Astrocyte of the cerebellum (primary cell): ENCODE measurements around the gene PTPRM.

ENCODE experiments used
- DNase-seq: peaks from one replicate; pipeline ENCODE4 v3.0.0-alpha.2; 2011; ENCODE audit warnings: low read depth
- H3K4me3 ChIP-seq: 2 replicates; pipeline ENCODE4 v1.5.1; 2011; ENCODE audit warnings: mild to moderate bottlenecking, low read depth, low read length, moderate library complexity
- in situ Hi-C: cut with HindIII; loops from 2 replicates; pipeline ENCODE4 v1.10.0; 2017; ENCODE audit warnings: low sequenced_read_pairs
- TF ChIP-seq, protein P1 (sequence below): IDR thresholded peaks from 2 replicates; pipeline ENCODE4 v1.5.1; 2012; ENCODE audit warnings: low read length, low read depth, moderate library complexity, mild to moderate bottlenecking; ENCODE audit errors: missing control alignments

Gene PTPRM

DNA sequence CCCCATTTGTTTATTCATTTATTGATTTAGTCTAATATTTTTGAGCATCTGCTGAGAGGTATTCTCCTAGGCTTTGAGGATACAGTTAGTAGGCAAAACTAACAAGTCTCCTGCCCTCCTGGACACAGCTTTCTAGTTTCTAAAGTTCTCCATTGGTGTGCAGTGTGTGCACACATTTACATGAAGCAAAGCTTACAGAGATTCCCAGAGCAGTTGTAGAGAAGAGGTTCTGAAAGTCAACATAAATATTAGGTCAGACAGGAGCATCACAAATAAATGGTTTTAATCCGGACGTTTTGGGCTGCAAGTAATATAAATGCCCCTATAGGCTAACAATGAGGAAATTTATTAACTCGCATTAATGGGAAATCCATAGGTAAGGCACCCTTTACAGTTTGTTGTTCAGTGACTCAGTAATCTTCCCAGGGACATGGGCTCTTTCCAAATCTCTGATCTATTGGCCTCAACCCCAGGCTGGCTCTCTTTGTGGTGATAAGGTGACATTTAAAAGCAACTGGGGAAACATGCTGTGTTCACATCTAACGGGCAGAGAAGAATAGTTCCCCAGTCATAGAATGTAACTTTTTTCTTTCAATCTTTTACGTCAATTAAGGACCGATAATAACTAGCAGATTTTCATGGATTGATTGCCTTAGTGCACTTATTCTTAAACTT, 407.2 kb downstream of the PTPRM start:
- TF ChIP-seq, protein P1, sequence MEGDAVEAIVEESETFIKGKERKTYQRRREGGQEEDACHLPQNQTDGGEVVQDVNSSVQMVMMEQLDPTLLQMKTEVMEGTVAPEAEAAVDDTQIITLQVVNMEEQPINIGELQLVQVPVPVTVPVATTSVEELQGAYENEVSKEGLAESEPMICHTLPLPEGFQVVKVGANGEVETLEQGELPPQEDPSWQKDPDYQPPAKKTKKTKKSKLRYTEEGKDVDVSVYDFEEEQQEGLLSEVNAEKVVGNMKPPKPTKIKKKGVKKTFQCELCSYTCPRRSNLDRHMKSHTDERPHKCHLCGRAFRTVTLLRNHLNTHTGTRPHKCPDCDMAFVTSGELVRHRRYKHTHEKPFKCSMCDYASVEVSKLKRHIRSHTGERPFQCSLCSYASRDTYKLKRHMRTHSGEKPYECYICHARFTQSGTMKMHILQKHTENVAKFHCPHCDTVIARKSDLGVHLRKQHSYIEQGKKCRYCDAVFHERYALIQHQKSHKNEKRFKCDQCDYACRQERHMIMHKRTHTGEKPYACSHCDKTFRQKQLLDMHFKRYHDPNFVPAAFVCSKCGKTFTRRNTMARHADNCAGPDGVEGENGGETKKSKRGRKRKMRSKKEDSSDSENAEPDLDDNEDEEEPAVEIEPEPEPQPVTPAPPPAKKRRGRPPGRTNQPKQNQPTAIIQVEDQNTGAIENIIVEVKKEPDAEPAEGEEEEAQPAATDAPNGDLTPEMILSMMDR, result no peak
- in situ Hi-C loops, result no loop called here
- DNase-seq, result no peak
- H3K4me3 ChIP-seq, result no peak overlapping the region

DNA sequence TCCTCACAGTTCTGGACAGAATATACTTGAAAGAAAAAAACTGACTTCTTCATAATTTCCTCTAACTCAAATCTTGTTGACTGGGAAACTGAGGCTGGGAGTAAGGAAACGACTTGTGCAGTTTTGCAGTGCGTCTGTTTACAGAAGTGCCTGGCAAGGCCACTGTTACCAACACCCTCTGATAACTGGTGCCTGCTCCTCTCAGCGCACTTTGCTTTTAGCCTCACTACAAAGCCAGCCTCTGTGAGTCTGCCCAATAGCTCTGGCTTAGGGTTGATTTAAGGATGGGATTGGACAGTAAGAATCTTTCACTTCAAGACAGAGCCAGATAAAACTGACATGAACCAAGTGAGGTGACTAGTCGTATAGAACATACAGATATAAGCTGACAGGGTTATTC, 410.8 kb downstream of the PTPRM start:
- no peak for DNase-seq
- in situ Hi-C loops, result no loop called here

DNA sequence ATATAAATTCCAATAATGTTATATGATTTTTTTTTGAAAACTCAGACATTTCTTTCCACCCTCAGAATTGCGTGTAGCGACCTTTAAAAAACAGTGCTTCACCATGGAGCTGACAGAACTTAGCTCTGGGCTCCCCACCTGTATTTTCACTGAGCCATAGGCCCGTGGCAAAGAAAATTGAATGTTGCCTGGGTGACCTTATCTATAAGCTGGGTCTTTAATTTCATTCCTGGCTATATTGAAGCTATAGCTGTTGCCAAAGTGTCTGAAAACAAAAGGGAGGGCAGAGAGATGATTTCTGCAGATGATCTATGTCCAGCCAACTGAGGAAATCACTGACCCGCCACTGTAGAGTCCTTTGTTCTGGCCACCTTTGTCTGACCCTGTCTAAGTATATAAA, 411.7 kb downstream of the PTPRM start:
- no peak overlapping the region for H3K4me3 ChIP-seq
- TF ChIP-seq, protein P1, result no peak
- DNase-seq, result no peak
- in situ Hi-C loops, result no loop called here

More for the DNA sequence above, 410.8 kb downstream of the PTPRM start:
- TF ChIP-seq, protein P1, result no peak
- no peak overlapping the region for H3K4me3 ChIP-seq

DNA sequence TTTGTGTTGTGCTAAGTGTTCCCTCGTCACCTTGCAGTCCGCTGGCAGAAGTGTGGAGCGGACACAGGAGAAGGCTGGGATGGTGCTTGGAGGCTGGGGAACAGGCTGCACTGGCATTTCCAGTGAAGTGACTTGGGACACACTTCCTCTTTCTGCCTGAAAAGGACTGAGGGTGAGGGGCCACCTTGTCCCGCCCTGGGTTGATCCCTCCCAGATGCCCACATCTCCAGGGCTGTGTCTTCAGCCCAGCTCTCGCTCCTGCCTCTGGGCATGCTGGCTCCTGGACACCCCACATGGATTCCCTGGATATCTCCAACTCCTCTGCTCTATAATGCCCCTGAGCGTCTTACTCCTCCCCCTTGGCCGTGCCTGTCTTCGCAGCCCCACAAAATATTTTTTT, 412.6 kb downstream of the PTPRM start:
- in situ Hi-C loops, result no loop called here
- DNase-seq, result no peak
- TF ChIP-seq, protein P1, result no peak
- H3K4me3 ChIP-seq, result no peak overlapping the region

DNA sequence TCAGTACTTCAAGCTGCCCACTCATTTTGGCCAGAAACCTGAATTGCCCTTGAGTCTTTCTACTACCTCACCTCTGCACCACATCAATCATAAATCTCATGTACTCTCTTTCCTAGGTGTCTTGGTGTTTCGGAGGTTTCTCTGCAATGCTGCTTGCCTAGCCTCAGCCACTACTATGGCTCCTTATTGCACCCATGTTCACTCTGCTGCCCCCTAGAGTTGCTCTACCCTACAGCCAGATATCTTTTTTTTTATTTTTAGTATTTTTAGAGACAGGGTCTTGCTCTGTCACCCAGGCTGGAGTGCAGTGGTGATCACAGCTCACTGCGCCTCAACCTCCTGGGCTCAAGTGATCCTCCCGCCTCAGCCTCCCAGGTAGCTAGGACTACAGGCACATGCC, 413.0 kb downstream of the PTPRM start:
- no peak for DNase-seq
- in situ Hi-C loops, result no loop called here

DNA sequence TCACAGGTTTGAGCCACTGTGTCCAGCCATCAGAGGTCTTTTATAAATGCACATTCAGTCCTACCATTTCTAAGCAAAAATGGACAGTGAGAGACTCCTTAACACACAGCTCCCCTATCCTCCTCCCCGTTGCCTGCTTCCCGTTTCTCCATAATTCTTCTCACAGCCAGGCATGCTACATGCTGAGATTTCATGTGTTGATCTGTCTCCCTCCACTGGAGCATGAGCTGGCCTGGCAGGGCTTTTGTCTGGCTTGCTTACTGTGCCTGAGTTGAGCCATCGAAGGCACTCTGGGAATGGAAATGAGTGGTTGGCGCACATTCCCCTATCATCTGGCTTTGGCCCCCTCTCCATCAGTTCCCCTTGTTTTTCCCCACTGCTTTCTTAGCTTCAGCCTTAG, 413.5 kb downstream of the PTPRM start:
- in situ Hi-C loops, result no loop called here
- no peak overlapping the region for H3K4me3 ChIP-seq
- TF ChIP-seq, protein P1, result no peak
- DNase-seq, result no peak

More for the DNA sequence above, 413.0 kb downstream of the PTPRM start:
- TF ChIP-seq, protein P1, result peak; percentile 5
- H3K4me3 ChIP-seq, result no peak overlapping the region

DNA sequence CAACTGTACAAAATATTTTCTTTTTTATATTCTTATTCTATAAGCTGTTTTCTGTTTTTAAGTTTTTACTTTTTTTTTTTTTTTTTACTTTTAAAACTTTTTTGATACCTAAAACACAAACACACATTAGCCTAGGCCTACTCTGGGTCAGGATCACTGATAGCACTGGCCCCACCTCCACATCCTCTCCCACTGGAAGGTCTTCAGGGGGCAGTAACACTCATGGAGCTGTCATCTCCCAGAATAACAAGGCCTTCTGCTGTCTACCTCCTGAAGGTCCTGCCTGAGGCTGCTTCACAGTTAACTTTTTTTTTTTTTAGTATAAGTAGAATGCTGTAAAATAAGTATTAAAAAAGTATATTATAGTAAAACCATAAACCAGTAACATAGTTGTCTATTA, 415.1 kb downstream of the PTPRM start:
- H3K4me3 ChIP-seq, result no peak overlapping the region
- in situ Hi-C loops, result no loop called here
- DNase-seq, result no peak
- TF ChIP-seq, protein P1, result no peak
